B cell (primary cell): ENCODE data around the gene RCN1. TPM values are rescaled to one million over a fixed set of nuclear protein-coding genes. Genes with fewer than 3 reads are reported as not detected.

Experiments
- ATAC-seq: fragments of 200-7000 bp; cut with Tn5 transposase; one replicate; pipeline ENCODE4 v1.10.0; 2021; ENCODE audit warnings: low read depth, mild to moderate bottlenecking, moderate number of reproducible peaks, moderate library complexity
- CTCF ChIA-PET: fragments of 350-600 bp; sonication (Branson Sonifier 250); formaldehyde crosslinking; loops from one replicate; lab custom pipeline; 2021; ENCODE audit warnings: antibody characterized with exemption, inconsistent platforms; lab: Charles Lee
- POLR2A ChIA-PET: fragments of 350-600 bp; sonication (Branson Sonifier 250); formaldehyde crosslinking; loops from one replicate; lab custom pipeline; 2021; ENCODE audit warnings: antibody characterized with exemption; lab: Charles Lee
- DNase-seq: peaks from one replicate; pipeline ENCODE4 v3.0.0; 2013
- H2AFZ ChIP-seq: 2 replicates; pipeline ENCODE4 v1.6.1; 2012; ENCODE audit warnings: mild to moderate bottlenecking, low read depth, low read length; ENCODE audit not compliant: insufficient read depth, poor library complexity, severe bottlenecking
- H3K27ac ChIP-seq, 2 donors: 1 replicate in 1 of 2; 2 replicates in 1 of 2; pipeline ENCODE4 v1.5.1; 2012 to 2013; ENCODE audit warnings: low read length in 2 of 2, mild to moderate bottlenecking in 2 of 2, moderate library complexity in 1 of 2
- H3K27me3 ChIP-seq, 4 experiments: fragments of 200-600 bp in 1 of 4; sonication (generic) in 1 of 4; replicated peaks in 1 of 4; 1 replicate in 2 of 4; 2 replicates in 2 of 4; pipeline versions ENCODE4 v1.6.1 to v1.7.0; 2013 to 2016; ENCODE audit warnings: low read length in 3 of 4, mild to moderate bottlenecking in 2 of 4, mixed read lengths in 1 of 4, moderate library complexity in 1 of 4; ENCODE audit not compliant: insufficient read depth in 4 of 4, control insufficient read depth in 3 of 4; ENCODE audit errors: control extremely low read depth in 1 of 4
- H3K36me3 ChIP-seq, 2 experiments: replicated peaks in 1 of 2; 1 replicate in 1 of 2; 2 replicates in 1 of 2; pipeline versions ENCODE4 v1.6.1 to v1.7.1; 2013; ENCODE audit warnings: low read length in 1 of 2; ENCODE audit not compliant: insufficient read depth in 2 of 2, control insufficient read depth in 1 of 2; ENCODE audit errors: control extremely low read depth in 1 of 2, extremely low read depth in 1 of 2
- H3K4me1 ChIP-seq, 2 donors: fragments of 200-600 bp in 1 of 2; sonication (generic) in 1 of 2; 1 replicate in 1 of 2; 2 replicates in 1 of 2; pipeline versions ENCODE4 v1.5.1 to v1.6.1; 2013 to 2017; ENCODE audit warnings: low read length in 2 of 2; ENCODE audit not compliant: control insufficient read depth in 2 of 2, insufficient read depth in 2 of 2
- H3K4me2 ChIP-seq: replicated peaks from 2 replicates; pipeline ENCODE3; 2012; ENCODE audit warnings: mild to moderate bottlenecking, low read depth, low read length; ENCODE audit not compliant: poor library complexity, severe bottlenecking
- H3K4me3 ChIP-seq, 5 experiments: fragments of 200-600 bp in 1 of 5; sonication (generic) in 1 of 5; 1 replicate in 3 of 5; 2 replicates in 2 of 5; pipeline versions ENCODE4 v1.5.1 to v1.7.0; 2011 to 2016; ENCODE audit warnings: low read length in 4 of 5, mild to moderate bottlenecking in 4 of 5, low read depth in 2 of 5, control low read depth in 1 of 5, moderate library complexity in 1 of 5; ENCODE audit not compliant: insufficient read depth in 1 of 5; ENCODE audit errors: control extremely low read depth in 1 of 5, extremely low read depth in 1 of 5
- H3K79me2 ChIP-seq: fragments of 200-600 bp; sonication (generic); one replicate; pipeline ENCODE4 v1.6.0; 2016; ENCODE audit warnings: low read length; ENCODE audit not compliant: control insufficient read depth, insufficient read depth
- H3K9ac ChIP-seq: fragments of 200-600 bp; sonication (generic); 2 replicates; pipeline ENCODE4 v1.6.1; 2017; ENCODE audit warnings: mild to moderate bottlenecking, low read length, moderate library complexity
- H3K9me3 ChIP-seq, 3 donors: one replicate each; pipeline versions ENCODE4 v1.6.1 to v1.7.1; 2013; ENCODE audit warnings: low read length in 2 of 3; ENCODE audit not compliant: control insufficient read depth in 2 of 3, insufficient read depth in 1 of 3; ENCODE audit errors: control extremely low read depth in 1 of 3
- H4K20me1 ChIP-seq: 2 replicates; pipeline ENCODE4 v1.6.0; 2012; ENCODE audit warnings: mild to moderate bottlenecking, low read length; ENCODE audit not compliant: insufficient read depth, control insufficient read depth, poor library complexity, severe bottlenecking
- H3K27ac Mint-ChIP-seq: one replicate; pipeline ENCODE4 v1.8.0; 2021; ENCODE audit warnings: mixed read lengths
- H3K27me3 Mint-ChIP-seq: one replicate; pipeline ENCODE4 v1.8.0; 2021; ENCODE audit warnings: mixed read lengths
- H3K4me1 Mint-ChIP-seq: one replicate; pipeline ENCODE4 v1.8.0; 2021; ENCODE audit warnings: mixed read lengths
- H3K4me3 Mint-ChIP-seq: one replicate; pipeline ENCODE4 v1.8.0; 2021; ENCODE audit warnings: mixed read lengths
- H3K9me3 Mint-ChIP-seq: one replicate; pipeline ENCODE4 v1.8.0; 2022; ENCODE audit warnings: mixed read lengths; ENCODE audit not compliant: insufficient read depth
- CTCF ChIP-seq: fragments of 200-600 bp; IDR thresholded peaks from one replicate; pipeline ENCODE4 v1.8.0; 2022; ENCODE audit warnings: antibody characterized with exemption, mild to moderate bottlenecking
- EZH2 ChIP-seq: IDR thresholded peaks from 2 replicates; pipeline ENCODE4 v1.6.1; 2012; ENCODE audit warnings: borderline replicate concordance, low read depth, mild to moderate bottlenecking, moderate library complexity, low read length; ENCODE audit not compliant: insufficient read depth, poor library complexity, severe bottlenecking
- WGBS: methylation state at CpG from one replicate; pipeline ENCODE4 v1.1.5; 2013; ENCODE audit warnings: missing lambda C conversion rate; ENCODE audit not compliant: insufficient coverage; 5-methylcytosine and 5-hydroxymethylcytosine counted together
- intact Hi-C: fragments of 100-400 bp; cut with micrococcal nuclease; formaldehyde crosslinking; loops from one replicate; pipeline ENCODE4 v1.10.0; 2022
- polyA plus RNA-seq: library from polyadenylated mRNA; depleted of rRNA; stranded (reverse); fragments of >200 nt; gene quantifications from 2 replicates; pipeline ENCODE4 v1.2.3, GENCODE V29; 2012
- total RNA-seq, 2 donors: library from RNA; stranded (reverse); fragments of 120-200 nt in 1 of 2; gene quantifications; 1 replicate in 1 of 2; 2 replicates in 1 of 2; pipeline versions ENCODE4 v1.2.3 to v1.2.4, GENCODE V29; 2013 to 2022

The RCN1 gene
- total and polyA plus RNA-seq, 2 donors (not counting 1 experiment from before 2014, with no cell fraction given) = 2.6 to 3.8 TPM

GRCh38 chr11:32145282-32145681, 54.4 kb downstream of the RCN1 start:
- H3K27me3 Mint-ChIP-seq = peaks cover 11% of the 10 kb centered on the region
- H3K4me1 ChIP-seq = no peaks in the 10 kb centered on the region
- ChIA-PET CTCF (no interaction called here), POLR2A (no interaction called here)
- no peaks in the 10 kb centered on the region for H3K9me3 ChIP-seq
- H3K4me2 ChIP-seq = no peak overlapping the region
- H3K9ac ChIP-seq = no peak overlapping the region
- no peaks in the 10 kb centered on the region for H3K36me3 ChIP-seq
- H3K79me2 ChIP-seq = no peaks in the 10 kb centered on the region
- H3K27me3 ChIP-seq = no peaks in the 10 kb centered on the region
- TF ChIP-seq EZH2 (no peak), CTCF (no peak)
- H3K27ac Mint-ChIP-seq = no peak overlapping the region
- no peak for ATAC-seq
- H3K4me3 Mint-ChIP-seq = no peak overlapping the region
- H4K20me1 ChIP-seq = no peaks in the 10 kb centered on the region
- H3K9me3 Mint-ChIP-seq = peaks cover 2% of the 10 kb centered on the region
- H3K4me3 ChIP-seq = no peak overlapping the region
- H3K27ac ChIP-seq = no peak overlapping the region
- H2AFZ ChIP-seq = no peak overlapping the region
- no peaks in the 10 kb centered on the region for H3K4me1 Mint-ChIP-seq
- DNase-seq = no peak
- WGBS = no CpG with 5 or more reads among the region's 3 CpGs
- intact Hi-C loops = no loop called here

- intact Hi-C loops = no loop called here
- no peaks in the 10 kb centered on the region for H3K79me2 ChIP-seq
- H4K20me1 ChIP-seq = no peaks in the 10 kb centered on the region
- DNase-seq (no peak), ATAC-seq (no peak)
- no peak overlapping the region for H3K27ac ChIP-seq
- Mint-ChIP-seq H3K9me3 (no peaks in the 10 kb centered on the region), H3K27ac (no peak overlapping the region), H3K4me1 (no peaks in the 10 kb centered on the region), H3K27me3 (peaks cover 26% of the 10 kb centered on the region), H3K4me3 (no peak overlapping the region)
- no peak overlapping the region for H2AFZ ChIP-seq
- H3K9me3 ChIP-seq = no peaks in the 10 kb centered on the region
- H3K36me3 ChIP-seq = no peaks in the 10 kb centered on the region
- POLR2A ChIA-PET = no interaction called here
- CTCF ChIA-PET = no interaction called here
- no peak overlapping the region for H3K4me3 ChIP-seq
- H3K27me3 ChIP-seq = peaks cover 0 to 8% (median 2%) of the 10 kb centered on the region in 4 experiments
- H3K4me1 ChIP-seq = no peaks in the 10 kb centered on the region
- no peak for TF ChIP-seq EZH2
- TF ChIP-seq CTCF = no peak
- no peak overlapping the region for H3K9ac ChIP-seq
- no peak overlapping the region for H3K4me2 ChIP-seq
- 85% methylated on average over 1 of the region's 4 CpGs for WGBS
Observed at GRCh38 chr11:32148895-32149294, 58.0 kb downstream of the RCN1 start.
